Activated T-cell treated with anti-CD3 and anti-CD28 coated beads, Interleukin-2, amount 50 U/mL, for 72 hours (primary cell): Measurements from ENCODE around the gene ADGRB3. TPM values are rescaled to one million over a fixed set of nuclear protein-coding genes. Genes with fewer than 3 reads are reported as not detected.

Experiments used
- ATAC-seq, 2 donors: fragments of 150-1000 bp; cut with Tn5 transposase; replicated peaks in 1 of 2; 2 replicates each; pipeline ENCODE4 v1.10.0; 2021; ENCODE audit warnings: moderate library complexity in 2 of 2, mild to moderate bottlenecking in 1 of 2
- DNase-seq, 2 donors: peaks; one replicate each; pipeline ENCODE4 v3.0.0; 2021 to 2022; ENCODE audit warnings: mixed read lengths in 1 of 2
- H3K27ac Mint-ChIP-seq: one replicate; pipeline ENCODE4 v1.8.0; 2022; ENCODE audit warnings: mild to moderate bottlenecking, moderate library complexity, mixed read lengths
- H3K27me3 Mint-ChIP-seq: one replicate; pipeline ENCODE4 v1.8.0; 2022; ENCODE audit warnings: low read depth, mixed read lengths
- H3K36me3 Mint-ChIP-seq, 2 donors: one replicate each; pipeline ENCODE4 v1.8.0; 2022; ENCODE audit warnings: mixed read lengths in 2 of 2, mild to moderate bottlenecking in 1 of 2; ENCODE audit not compliant: insufficient read depth in 2 of 2
- H3K4me1 Mint-ChIP-seq: one replicate; pipeline ENCODE4 v1.8.0; 2022; ENCODE audit warnings: low read depth, mixed read lengths
- H3K4me3 Mint-ChIP-seq, 2 donors: one replicate each; pipeline ENCODE4 v1.8.0; 2022; ENCODE audit warnings: mild to moderate bottlenecking in 2 of 2, mixed read lengths in 2 of 2, moderate library complexity in 2 of 2
- H3K9me3 Mint-ChIP-seq, 2 donors: one replicate each; pipeline ENCODE4 v1.8.0; 2022; ENCODE audit warnings: mixed read lengths in 2 of 2
- total RNA-seq, 2 donors: library from RNA; stranded (reverse); gene quantifications; one replicate each; pipeline ENCODE4 v1.2.3, GENCODE V29; 2022

The ADGRB3 gene
- total RNA-seq, 2 donors from 2014 or later: not detected

- Mint-ChIP-seq H3K27ac (no peak overlapping the region), H3K4me3 (no peak overlapping the region), H3K4me1 (peaks cover 20% of the 10 kb centered on the region), H3K36me3 (peaks cover 0 to 2% of the 10 kb centered on the region in 2 donors), H3K27me3 (peaks cover 74% of the 10 kb centered on the region), H3K9me3 (no peaks in the 10 kb centered on the region)
- DNase-seq (no peak), ATAC-seq (no peak)
Observed at GRCh38 chr6:68637071-68637470, 2.0 kb downstream of the ADGRB3 start.

- peaks cover 0 to 2% of the 10 kb centered on the region in 2 donors for H3K36me3 Mint-ChIP-seq
- ATAC-seq (no peak), DNase-seq (no peak)
- no peak overlapping the region for H3K27ac Mint-ChIP-seq
- H3K4me1 Mint-ChIP-seq: peaks cover 20% of the 10 kb centered on the region
- H3K27me3 Mint-ChIP-seq: peaks cover 72% of the 10 kb centered on the region
- no peaks in the 10 kb centered on the region for H3K9me3 Mint-ChIP-seq
- no peak overlapping the region for H3K4me3 Mint-ChIP-seq
Observed at GRCh38 chr6:68637782-68638181, 2.7 kb downstream of the ADGRB3 start.

DNA sequence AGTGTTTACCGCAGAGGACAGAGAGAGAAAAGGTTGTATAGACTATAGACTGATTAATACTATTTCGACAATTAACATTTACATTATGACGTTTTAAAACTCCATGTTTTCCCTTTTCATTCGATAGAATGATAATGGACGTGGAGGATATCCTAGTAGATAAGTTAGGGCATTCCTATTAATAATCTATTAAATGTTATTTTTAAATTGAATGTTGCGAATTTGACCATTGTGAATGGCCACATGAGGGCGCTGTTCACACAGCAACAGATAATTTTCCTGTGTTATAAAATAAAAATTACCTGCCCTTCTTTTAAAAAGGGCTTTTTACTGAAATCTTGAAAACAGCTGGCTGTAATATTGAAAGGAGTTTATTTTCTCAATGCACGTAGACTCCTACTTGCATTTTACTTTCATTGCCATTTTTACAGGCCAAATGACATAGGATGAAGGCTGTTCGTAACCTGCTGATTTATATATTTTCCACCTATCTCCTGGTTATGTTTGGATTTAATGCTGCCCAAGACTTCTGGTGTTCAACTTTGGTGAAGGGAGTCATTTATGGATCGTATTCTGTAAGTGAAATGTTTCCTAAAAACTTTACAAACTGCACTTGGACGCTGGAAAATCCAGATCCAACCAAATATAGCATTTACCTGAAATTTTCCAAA is 3.3 kb downstream of the ADGRB3 start:
- no peak overlapping the region for H3K27ac Mint-ChIP-seq
- H3K27me3 Mint-ChIP-seq: peaks cover 66% of the 10 kb centered on the region
- peaks cover 20% of the 10 kb centered on the region for H3K4me1 Mint-ChIP-seq
- peaks cover 0 to 2% of the 10 kb centered on the region in 2 donors for H3K36me3 Mint-ChIP-seq
- peak; percentile 16 to 21 for DNase-seq
- ATAC-seq: no peak
- H3K9me3 Mint-ChIP-seq: no peaks in the 10 kb centered on the region
- H3K4me3 Mint-ChIP-seq: no peak overlapping the region

DNA sequence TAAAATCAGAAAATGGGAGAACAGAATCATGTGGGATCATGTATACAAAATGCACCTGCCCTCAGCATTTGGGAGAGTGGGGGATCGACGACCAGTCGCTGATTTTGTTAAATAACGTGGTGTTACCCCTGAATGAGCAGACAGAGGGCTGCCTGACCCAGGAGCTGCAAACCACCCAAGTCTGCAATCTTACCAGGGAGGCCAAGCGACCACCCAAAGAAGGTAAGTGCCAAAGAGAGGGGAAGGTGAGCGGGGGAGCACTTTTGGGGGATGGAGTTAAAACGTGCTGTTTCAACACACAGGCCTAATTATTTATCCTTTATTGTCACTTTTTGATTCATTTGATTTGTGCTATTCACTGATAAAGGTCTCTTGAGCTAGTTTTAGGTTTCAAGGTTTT is 4.1 kb downstream of the ADGRB3 start:
- no peak for DNase-seq
- H3K4me3 Mint-ChIP-seq: no peak overlapping the region
- H3K36me3 Mint-ChIP-seq: peaks cover 0 to 2% of the 10 kb centered on the region in 2 donors
- H3K9me3 Mint-ChIP-seq: no peaks in the 10 kb centered on the region
- peaks cover 57% of the 10 kb centered on the region for H3K27me3 Mint-ChIP-seq
- H3K27ac Mint-ChIP-seq: no peak overlapping the region
- peaks cover 16% of the 10 kb centered on the region for H3K4me1 Mint-ChIP-seq
- ATAC-seq: no peak

DNA sequence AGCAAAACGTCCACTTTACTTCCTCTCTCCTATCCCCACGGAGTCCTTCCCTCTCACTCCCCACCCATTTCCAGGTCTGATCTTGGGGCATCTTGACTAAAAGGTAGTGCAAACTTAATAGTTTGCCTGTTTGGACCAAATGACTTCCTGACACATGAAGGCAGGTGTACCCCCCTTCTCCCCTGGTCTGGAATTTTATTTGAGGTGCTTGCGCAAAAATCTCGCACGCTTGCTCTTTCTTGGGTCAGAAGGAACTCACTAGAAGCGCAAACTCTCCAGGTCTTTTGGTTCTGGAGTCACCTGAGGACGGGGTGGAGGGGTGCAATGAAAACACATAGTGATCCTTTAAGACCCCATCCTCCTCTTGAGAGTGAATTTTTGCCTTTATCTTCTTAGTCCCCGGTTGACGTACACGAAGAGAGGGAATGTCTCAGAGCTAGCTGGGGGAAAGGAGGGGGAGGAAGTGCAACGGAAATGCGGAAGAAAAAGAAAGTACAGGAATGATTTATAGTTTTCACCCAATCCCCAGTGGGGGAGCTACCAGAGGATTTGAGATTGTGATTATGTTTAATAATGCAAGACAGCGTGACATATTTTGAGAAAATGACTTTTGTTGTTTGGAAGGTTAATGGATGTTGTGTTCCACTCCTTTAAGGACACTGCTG is 4.9 kb downstream of the ADGRB3 start:
- H3K4me3 Mint-ChIP-seq: no peak overlapping the region
- H3K27me3 Mint-ChIP-seq: peaks cover 54% of the 10 kb centered on the region
- no peak overlapping the region for H3K27ac Mint-ChIP-seq
- no peaks in the 10 kb centered on the region for H3K9me3 Mint-ChIP-seq
- ATAC-seq (no peak), DNase-seq (no peak)
- H3K36me3 Mint-ChIP-seq: peaks cover 0 to 2% of the 10 kb centered on the region in 2 donors
- H3K4me1 Mint-ChIP-seq: peaks cover 12% of the 10 kb centered on the region

DNA sequence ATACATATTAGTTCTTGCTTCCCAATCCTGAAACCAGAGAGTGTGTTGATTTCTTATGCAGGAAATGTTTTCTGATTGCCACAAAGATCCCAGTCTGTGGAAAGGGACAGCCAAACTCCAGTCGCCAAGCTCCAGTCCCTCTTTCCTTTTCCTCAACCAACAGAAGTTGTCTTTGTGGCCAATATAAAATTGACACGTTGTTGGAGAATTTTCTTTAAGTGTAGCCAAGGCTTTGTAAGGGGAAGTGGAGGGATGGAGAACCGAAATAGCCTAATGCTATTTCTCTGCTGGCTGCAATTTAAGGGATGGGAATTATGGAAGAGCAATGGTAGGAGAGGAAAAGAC is 5.4 kb downstream of the ADGRB3 start:
- Mint-ChIP-seq H3K27me3 (peaks cover 49% of the 10 kb centered on the region), H3K4me1 (peaks cover 8% of the 10 kb centered on the region), H3K4me3 (no peak overlapping the region), H3K27ac (no peak overlapping the region), H3K36me3 (peaks cover 0 to under 1% of the 10 kb centered on the region in 2 donors), H3K9me3 (no peaks in the 10 kb centered on the region)
- DNase-seq: no peak
- ATAC-seq: no peak

DNA sequence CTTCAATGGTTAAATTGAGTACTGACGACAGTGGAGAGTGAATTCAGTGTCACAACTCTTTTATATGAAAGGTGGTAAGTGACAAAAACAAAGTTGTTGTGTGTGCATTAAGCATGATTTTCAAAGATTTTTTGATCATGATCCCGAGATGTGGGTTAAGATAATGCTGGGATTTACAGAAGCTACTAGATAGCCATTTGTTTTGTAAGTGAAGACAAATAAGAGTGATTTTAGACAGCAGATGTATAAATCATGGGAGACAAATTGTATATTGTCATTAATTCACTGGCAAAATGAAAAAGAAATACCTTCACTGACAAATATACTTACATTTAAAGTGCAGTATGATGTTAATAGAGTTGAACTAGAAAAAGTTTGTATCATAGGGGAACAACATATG is 6.1 kb downstream of the ADGRB3 start:
- ATAC-seq (no peak), DNase-seq (no peak)

DNA sequence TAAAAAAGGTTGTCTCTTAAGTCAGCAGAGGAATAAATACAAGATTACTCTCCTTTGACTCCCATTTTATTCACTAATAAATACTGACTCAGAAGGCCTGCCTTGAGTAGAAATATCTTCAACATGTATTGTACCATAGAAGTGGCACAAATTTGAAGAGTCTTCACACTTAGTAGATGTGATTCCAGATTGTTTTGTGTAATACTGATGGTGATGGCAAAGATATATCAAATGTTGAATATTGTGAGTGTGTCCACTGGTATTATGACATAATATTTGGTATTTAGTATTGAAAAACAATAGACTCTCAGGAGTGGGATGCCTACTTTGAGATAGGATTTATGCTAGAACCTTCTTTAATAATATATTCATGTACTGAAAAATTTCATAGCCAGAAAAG is 7.0 kb downstream of the ADGRB3 start:
- Mint-ChIP-seq H3K4me3 (no peak overlapping the region), H3K36me3 (no peaks in the 10 kb centered on the region), H3K27me3 (peaks cover 34% of the 10 kb centered on the region), H3K27ac (no peak overlapping the region), H3K4me1 (no peaks in the 10 kb centered on the region), H3K9me3 (no peaks in the 10 kb centered on the region)
- no peak for DNase-seq
- ATAC-seq: no peak

More for the DNA sequence above, 6.1 kb downstream of the ADGRB3 start:
- Mint-ChIP-seq H3K27me3 (peaks cover 42% of the 10 kb centered on the region), H3K27ac (no peak overlapping the region), H3K4me3 (no peak overlapping the region), H3K36me3 (no peaks in the 10 kb centered on the region), H3K4me1 (peaks cover 1% of the 10 kb centered on the region), H3K9me3 (no peaks in the 10 kb centered on the region)

- no peak for ATAC-seq
- Mint-ChIP-seq H3K27ac (no peak overlapping the region), H3K4me3 (no peak overlapping the region), H3K4me1 (no peaks in the 10 kb centered on the region), H3K9me3 (no peaks in the 10 kb centered on the region), H3K36me3 (no peaks in the 10 kb centered on the region), H3K27me3 (peaks cover 28% of the 10 kb centered on the region)
- no peak for DNase-seq
Observed at GRCh38 chr6:68642977-68643376, 7.9 kb downstream of the ADGRB3 start.

GRCh38 chr6:68649669-68650068 is 14.6 kb downstream of the ADGRB3 start:
- Mint-ChIP-seq H3K27ac (no peak overlapping the region), H3K36me3 (no peaks in the 10 kb centered on the region)
- ATAC-seq: no peak

DNA sequence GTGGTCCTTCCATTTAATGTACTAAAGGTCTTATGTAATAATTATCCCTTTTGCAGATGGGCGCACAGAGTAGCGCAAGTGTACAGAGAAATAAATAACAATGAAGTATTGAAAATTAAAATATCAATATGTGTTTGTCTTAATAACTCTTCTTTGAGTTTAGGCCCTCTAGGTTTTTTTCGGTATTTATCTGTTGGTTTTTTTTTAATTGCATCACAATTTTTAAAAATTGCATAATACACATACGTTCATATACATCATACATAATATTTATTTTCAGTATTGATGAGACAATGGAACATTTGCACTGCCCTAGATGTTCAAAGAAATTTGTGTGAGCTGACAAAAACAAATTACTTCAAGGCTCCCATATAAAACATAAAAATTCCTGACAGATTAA is 15.1 kb downstream of the ADGRB3 start:
- Mint-ChIP-seq H3K9me3 (peaks cover 0 to 1% of the 10 kb centered on the region in 2 donors), H3K36me3 (no peaks in the 10 kb centered on the region), H3K4me1 (no peaks in the 10 kb centered on the region), H3K4me3 (no peak overlapping the region), H3K27ac (no peak overlapping the region), H3K27me3 (no peaks in the 10 kb centered on the region)
- no peak for DNase-seq
- no peak for ATAC-seq

More at GRCh38 chr6:68649669-68650068, 14.6 kb downstream of the ADGRB3 start:
- peaks cover 0 to 1% of the 10 kb centered on the region in 2 donors for H3K9me3 Mint-ChIP-seq
- no peaks in the 10 kb centered on the region for H3K27me3 Mint-ChIP-seq
- DNase-seq: no peak
- no peaks in the 10 kb centered on the region for H3K4me1 Mint-ChIP-seq
- H3K4me3 Mint-ChIP-seq: no peak overlapping the region

GRCh38 chr6:68651011-68651985 is 16.2 kb downstream of the ADGRB3 start:
- DNase-seq (no peak), ATAC-seq (no peak)
- no peaks in the 10 kb centered on the region for H3K36me3 Mint-ChIP-seq
- peaks cover 0 to 1% of the 10 kb centered on the region in 2 donors for H3K9me3 Mint-ChIP-seq
- no peaks in the 10 kb centered on the region for H3K27me3 Mint-ChIP-seq
- H3K4me3 Mint-ChIP-seq: no peak overlapping the region
- H3K27ac Mint-ChIP-seq: no peak overlapping the region
- H3K4me1 Mint-ChIP-seq: no peaks in the 10 kb centered on the region

DNA sequence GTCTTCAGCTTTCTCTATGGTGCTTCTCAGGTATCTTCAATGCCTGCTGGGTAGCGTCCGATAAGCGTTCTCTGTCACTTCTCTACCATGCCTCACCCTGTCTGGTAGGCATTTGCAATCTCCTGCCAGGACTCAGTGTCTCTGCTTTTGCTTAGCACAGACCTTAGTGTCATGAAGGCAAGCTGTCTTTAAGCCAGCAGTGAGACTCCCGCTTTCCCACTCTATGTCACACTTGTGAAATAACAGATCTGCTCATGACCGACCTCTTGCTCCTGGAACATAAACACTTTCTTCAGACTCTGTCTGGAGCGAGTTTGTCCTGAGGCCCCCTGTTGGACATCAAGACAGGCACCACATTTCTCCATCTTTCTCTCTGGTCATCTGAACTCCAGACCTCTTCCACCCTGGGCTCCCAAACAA is 17.0 kb downstream of the ADGRB3 start:
- Mint-ChIP-seq H3K27ac (no peak overlapping the region), H3K4me3 (no peak overlapping the region), H3K36me3 (no peaks in the 10 kb centered on the region), H3K4me1 (no peaks in the 10 kb centered on the region), H3K27me3 (no peaks in the 10 kb centered on the region), H3K9me3 (peaks cover 0 to 1% of the 10 kb centered on the region in 2 donors)
- ATAC-seq (no peak), DNase-seq (no peak)
